ENCODE data around the gene LIN54.
"Not testable (repeated sequence)": the region's sequence is repeated elsewhere in the genome, so short reads cannot be mapped to it uniquely, and the experiment has no call there.

LIN54 gene

GRCh38 chr4:82947498-82947897 lies 63.1 kb downstream of the LIN54 start:
- DNase-seq (ENCODE audit: low spot score) = no peak

GRCh38 chr4:82939414-82939813 lies 71.2 kb downstream of the LIN54 start:
- no peak for DNase-seq (ENCODE audit: low spot score)

GRCh38 chr4:82934441-82934840 lies 76.2 kb downstream of the LIN54 start:
- DNase-seq (ENCODE audit: low spot score) = no peak

GRCh38 chr4:82930848-82931755 lies 79.5 kb downstream of the LIN54 start:
- DNase-seq (ENCODE audit: low spot score) = no peak

- DNase-seq (ENCODE audit: low spot score) = no peak
These were observed 88.8 kb downstream of the LIN54 start for GRCh38 chr4:82921795-82922194.

- no peak for DNase-seq (ENCODE audit: low spot score)
These were observed 91.2 kb downstream of the LIN54 start for GRCh38 chr4:82919386-82919785.

- peak; percentile 86 for DNase-seq (ENCODE audit: low spot score)
These were observed 92.5 kb downstream of the LIN54 start for GRCh38 chr4:82918091-82918490.

- not testable (repeated sequence) for DNase-seq (ENCODE audit: low spot score)
These were observed 96.7 kb downstream of the LIN54 start for GRCh38 chr4:82913968-82914367.

- DNase-seq (ENCODE audit: low spot score) = no peak
These were observed 97.3 kb downstream of the LIN54 start for GRCh38 chr4:82913305-82913704.

- no peak for DNase-seq (ENCODE audit: low spot score)
These were observed 101.3 kb downstream of the LIN54 start for GRCh38 chr4:82909326-82909725.

- no peak for DNase-seq (ENCODE audit: low spot score)
These were observed 104.2 kb downstream of the LIN54 start for GRCh38 chr4:82906469-82906868.

- DNase-seq (ENCODE audit: low spot score) = peak; percentile 37
These were observed 105.4 kb downstream of the LIN54 start for GRCh38 chr4:82905205-82905604.

GRCh38 chr4:82903737-82904136 lies 106.9 kb downstream of the LIN54 start:
- no peak for DNase-seq (ENCODE audit: low spot score)

- DNase-seq (ENCODE audit: low spot score) = no peak
These were observed 109.4 kb downstream of the LIN54 start for GRCh38 chr4:82901183-82901718.

- peak; percentile 97 for DNase-seq (ENCODE audit: low spot score)
These were observed 110.0 kb downstream of the LIN54 start, which contains the start of gene THAP9 for GRCh38 chr4:82900411-82901182. Gene THAP9 (plus strand): TSS chr4:82900735. CDS start chr4:82900803, 68 bp downstream.

GRCh38 chr4:82900066-82900410 lies 110.6 kb downstream of the LIN54 start:
- no peak for DNase-seq (ENCODE audit: low spot score)

GRCh38 chr4:82899374-82900065 lies 111.1 kb downstream of the LIN54 start:
- DNase-seq (ENCODE audit: low spot score) = no peak

- no peak for DNase-seq (ENCODE audit: low spot score)
These were observed 112.0 kb downstream of the LIN54 start for GRCh38 chr4:82898322-82899243.

- DNase-seq (ENCODE audit: low spot score) = no peak
These were observed 113.9 kb downstream of the LIN54 start for GRCh38 chr4:82896755-82897154.

GRCh38 chr4:82893942-82894341 lies 116.7 kb downstream of the LIN54 start:
- DNase-seq (ENCODE audit: low spot score) = no peak

- DNase-seq (ENCODE audit: low spot score) = no peak
These were observed 118.2 kb downstream of the LIN54 start for GRCh38 chr4:82892467-82892802.
